Panc1 (cell line): Measurements from ENCODE around the gene MELK. TPM values are rescaled to one million over a fixed set of nuclear protein-coding genes. Genes with fewer than 3 reads are reported as not detected.

ENCODE experiments used
- ATAC-seq: fragments of 200-7000 bp; cut with Tn5 transposase; 2 replicates; pipeline ENCODE4 v1.9.1; 2020; ENCODE audit warnings: mild to moderate bottlenecking, moderate library complexity
- BruUV-seq: library from RNA; stranded (reverse); fragments of 400-500 nt; replicated peaks from 2 replicates; lab custom pipeline; 2021; lab: Mats Ljungman, UMichigan
- CTCF ChIA-PET: fragments of 300-600 bp; sonication (Branson Sonifier 250); formaldehyde crosslinking; loops from one replicate; lab custom pipeline; 2022; ENCODE audit warnings: antibody characterized with exemption; lab: Charles Lee
- POLR2A ChIA-PET: fragments of 300-600 bp; sonication (Branson Sonifier 250); formaldehyde crosslinking; loops from one replicate; lab custom pipeline; 2022; ENCODE audit warnings: antibody characterized with exemption; lab: Charles Lee
- DNase-seq: peaks from one replicate; pipeline ENCODE4 v3.0.0-alpha.2; 2010; ENCODE audit warnings: low read depth, low spot score
- H3K27ac ChIP-seq: 2 replicates; pipeline ENCODE4 v1.5.1; 2011; ENCODE audit warnings: mild to moderate bottlenecking, low read length, inconsistent platforms
- H3K27me3 ChIP-seq: fragments of 200-500 bp; sonication (Bioruptor generic); 2 replicates; pipeline ENCODE4 v1.6.0; 2014; ENCODE audit warnings: low read length, inconsistent platforms; ENCODE audit not compliant: control insufficient read depth, insufficient read depth
- H3K36me3 ChIP-seq: fragments of 200-500 bp; sonication (Bioruptor generic); 2 replicates; pipeline ENCODE4 v1.5.1; 2014; ENCODE audit warnings: inconsistent platforms, mild to moderate bottlenecking, low read length, moderate library complexity; ENCODE audit not compliant: control insufficient read depth, insufficient read depth
- H3K4me1 ChIP-seq: 2 replicates; pipeline ENCODE4 v1.5.1; 2011; ENCODE audit warnings: inconsistent platforms, mild to moderate bottlenecking, low read length, moderate library complexity; ENCODE audit not compliant: control insufficient read depth, insufficient read depth
- H3K4me3 ChIP-seq, 2 experiments: 2 replicates each; pipeline ENCODE4 v1.5.1; 2011 to 2012; ENCODE audit warnings: low read depth in 2 of 2, low read length in 2 of 2, mild to moderate bottlenecking in 2 of 2, inconsistent platforms in 1 of 2, moderate library complexity in 1 of 2
- H3K9me3 ChIP-seq: fragments of 200-500 bp; sonication (Bioruptor generic); 2 replicates; pipeline ENCODE4 v1.5.1; 2014; ENCODE audit warnings: low read depth, mild to moderate bottlenecking, inconsistent platforms, low read length, moderate library complexity; ENCODE audit not compliant: control insufficient read depth, insufficient read depth
- CTCF ChIP-seq: fragments of 450-650 bp; IDR thresholded peaks from 2 replicates; pipeline ENCODE4 v1.5.1; 2017; ENCODE audit warnings: mild to moderate bottlenecking
- POLR2AphosphoS5 ChIP-seq: IDR thresholded peaks from 2 replicates; pipeline ENCODE4 v1.6.1; 2012; ENCODE audit warnings: mild to moderate bottlenecking, low read depth, low read length, moderate library complexity
- SIN3A ChIP-seq: IDR thresholded peaks from 2 replicates; pipeline ENCODE4 v1.6.1; 2012; ENCODE audit warnings: low read depth, mild to moderate bottlenecking, low read length, moderate library complexity, borderline replicate concordance; ENCODE audit not compliant: insufficient read depth
- TCF7L2 ChIP-seq: IDR thresholded peaks from 2 replicates; pipeline ENCODE4 v1.6.1; 2011; ENCODE audit warnings: mild to moderate bottlenecking, low read depth, low read length, inconsistent platforms
- in situ Hi-C: cut with HindIII; loops from 2 replicates; pipeline ENCODE4 v1.10.0; 2016; ENCODE audit warnings: low sequenced_read_pairs, low pct_unique_long_range_greater_than_20kb
- intact Hi-C: fragments of 100-400 bp; cut with micrococcal nuclease; formaldehyde crosslinking; loops from one replicate; pipeline ENCODE4 v1.10.0; 2022; ENCODE audit not compliant: unreplicated experiment
- total RNA-seq: library from RNA; stranded (reverse); gene quantifications from one replicate; pipeline ENCODE4 v1.2.1, GENCODE V29; 2021; ENCODE audit not compliant: unreplicated experiment
- TF ChIP-seq, protein P1 (sequence below), 2 experiments: IDR thresholded peaks; 2 replicates each; pipeline ENCODE4 v1.6.1; 2011 to 2012; ENCODE audit warnings: low read depth in 2 of 2, control low read depth in 1 of 2, low read length in 1 of 2, mild to moderate bottlenecking in 1 of 2, moderate library complexity in 1 of 2; ENCODE audit not compliant: insufficient read depth in 1 of 2

The MELK gene
- total RNA-seq, 1 experiment from 2014 or later = 112 TPM

- no TSS peak for BruUV-seq
- Histone ChIP-seq H3K9me3 (no peaks in the 10 kb centered on the region; the same call in 1 of the 2 replicates), H3K36me3 (no peaks in the 10 kb centered on the region), H3K4me1 (no peaks in the 10 kb centered on the region), H3K4me3 (no peak overlapping the region), H3K27me3 (peaks cover 36% of the 10 kb centered on the region), H3K27ac (no peak overlapping the region)
- ChIA-PET POLR2A (no interaction called here), CTCF (no interaction called here)
- no peak for ATAC-seq
- intact Hi-C loops (no loop called here), in situ Hi-C loops (no loop called here)
- DNase-seq = no peak
- TF ChIP-seq, protein P1, sequence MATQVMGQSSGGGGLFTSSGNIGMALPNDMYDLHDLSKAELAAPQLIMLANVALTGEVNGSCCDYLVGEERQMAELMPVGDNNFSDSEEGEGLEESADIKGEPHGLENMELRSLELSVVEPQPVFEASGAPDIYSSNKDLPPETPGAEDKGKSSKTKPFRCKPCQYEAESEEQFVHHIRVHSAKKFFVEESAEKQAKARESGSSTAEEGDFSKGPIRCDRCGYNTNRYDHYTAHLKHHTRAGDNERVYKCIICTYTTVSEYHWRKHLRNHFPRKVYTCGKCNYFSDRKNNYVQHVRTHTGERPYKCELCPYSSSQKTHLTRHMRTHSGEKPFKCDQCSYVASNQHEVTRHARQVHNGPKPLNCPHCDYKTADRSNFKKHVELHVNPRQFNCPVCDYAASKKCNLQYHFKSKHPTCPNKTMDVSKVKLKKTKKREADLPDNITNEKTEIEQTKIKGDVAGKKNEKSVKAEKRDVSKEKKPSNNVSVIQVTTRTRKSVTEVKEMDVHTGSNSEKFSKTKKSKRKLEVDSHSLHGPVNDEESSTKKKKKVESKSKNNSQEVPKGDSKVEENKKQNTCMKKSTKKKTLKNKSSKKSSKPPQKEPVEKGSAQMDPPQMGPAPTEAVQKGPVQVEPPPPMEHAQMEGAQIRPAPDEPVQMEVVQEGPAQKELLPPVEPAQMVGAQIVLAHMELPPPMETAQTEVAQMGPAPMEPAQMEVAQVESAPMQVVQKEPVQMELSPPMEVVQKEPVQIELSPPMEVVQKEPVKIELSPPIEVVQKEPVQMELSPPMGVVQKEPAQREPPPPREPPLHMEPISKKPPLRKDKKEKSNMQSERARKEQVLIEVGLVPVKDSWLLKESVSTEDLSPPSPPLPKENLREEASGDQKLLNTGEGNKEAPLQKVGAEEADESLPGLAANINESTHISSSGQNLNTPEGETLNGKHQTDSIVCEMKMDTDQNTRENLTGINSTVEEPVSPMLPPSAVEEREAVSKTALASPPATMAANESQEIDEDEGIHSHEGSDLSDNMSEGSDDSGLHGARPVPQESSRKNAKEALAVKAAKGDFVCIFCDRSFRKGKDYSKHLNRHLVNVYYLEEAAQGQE (IDR thresholded peaks at IDR 0.05; ENCODE audit: insufficient read depth in 1 of 2, low read depth in 2 of 2, low read length in 1 of 2) = no peak
- no peak for TF ChIP-seq TCF7L2
- no peak for TF ChIP-seq POLR2AphosphoS5
- no peak for TF ChIP-seq SIN3A
- TF ChIP-seq CTCF = no peak
Measured at GRCh38 chr9:36704148-36704547, 131.5 kb downstream of the MELK start.

DNA sequence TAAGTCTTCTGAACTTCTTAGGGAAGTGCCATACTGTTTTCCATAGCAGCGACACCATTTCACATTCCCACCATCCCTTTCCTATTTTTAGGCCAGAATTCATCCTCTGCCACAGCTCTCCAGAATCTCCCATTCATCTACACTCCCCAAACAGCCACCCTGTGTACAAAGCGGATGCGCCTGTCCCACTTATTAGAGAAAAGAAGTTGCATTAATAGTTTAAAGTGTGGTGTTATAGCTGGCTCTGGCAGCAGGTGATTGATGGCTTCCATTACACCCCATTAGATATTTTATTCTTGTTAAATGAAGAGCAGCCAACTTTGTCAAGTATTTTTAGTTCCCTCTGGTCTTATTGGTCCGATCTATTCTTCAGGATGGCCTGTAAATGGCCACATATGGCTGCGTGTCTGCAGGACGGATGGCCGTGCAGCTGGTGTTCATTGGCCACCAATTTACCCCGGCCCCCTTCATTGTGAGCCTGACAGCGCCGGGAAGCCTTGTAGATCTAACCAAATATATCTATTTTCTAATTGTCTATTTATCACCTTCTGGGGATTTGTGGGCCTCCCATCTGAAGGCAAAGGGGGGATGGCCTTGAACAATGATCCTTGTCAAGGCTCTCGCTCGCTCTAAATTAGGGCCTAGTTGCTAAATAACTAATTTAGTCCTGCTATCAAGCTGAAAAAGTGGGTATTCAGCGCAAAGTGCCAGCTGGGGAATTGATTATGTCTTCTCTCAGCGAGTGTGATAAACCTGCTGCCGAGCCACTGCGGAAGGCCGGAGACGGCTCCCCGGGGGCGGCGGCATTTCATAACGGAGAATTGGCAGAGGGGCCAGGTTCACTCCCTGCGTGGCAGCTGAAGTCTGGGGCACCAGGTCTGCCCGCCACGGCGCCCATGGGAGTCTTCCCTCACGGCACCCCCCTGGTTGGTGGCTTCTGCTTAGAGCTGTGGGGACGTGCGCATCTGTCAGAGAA, 141.1 kb downstream of the MELK start:
- H3K4me3 ChIP-seq = no peak overlapping the region
- TF ChIP-seq SIN3A = no peak
- TF ChIP-seq, protein P1 (IDR thresholded peaks at IDR 0.05; ENCODE audit: insufficient read depth in 1 of 2, low read depth in 2 of 2, low read length in 1 of 2) = no peak
- intact Hi-C loops = no loop called here
- no peak for ATAC-seq
- POLR2A ChIA-PET = no interaction called here
- no peaks in the 10 kb centered on the region for H3K4me1 ChIP-seq
- no TSS peak for BruUV-seq
- no peak overlapping the region for H3K27ac ChIP-seq
- H3K9me3 ChIP-seq = no peaks in the 10 kb centered on the region
- in situ Hi-C loops = no loop called here
- CTCF ChIA-PET = no interaction called here
- H3K27me3 ChIP-seq = peaks cover 14% of the 10 kb centered on the region
- no peak for DNase-seq
- H3K36me3 ChIP-seq = no peaks in the 10 kb centered on the region
